Stimulated activated CD8-positive, alpha-beta memory T cell treated with anti-CD3 and anti-CD28 coated beads, Interleukin-7, amount 100 ng/mL, for 24 hours (primary cell): Measurements from ENCODE around the gene GRM1.

Experiments used
- DNase-seq: peaks from one replicate; pipeline ENCODE4 v3.0.0-alpha.2; 2020; ENCODE audit warnings: low read depth

The GRM1 gene

GRCh38 chr6:146335336-146335735, 306.5 kb downstream of the GRM1 start:
- DNase-seq, result no peak

GRCh38 chr6:146336191-146336590, 307.3 kb downstream of the GRM1 start:
- DNase-seq, result no peak

- DNase-seq, result no peak
Observed at GRCh38 chr6:146337376-146337775, 308.5 kb downstream of the GRM1 start.

- DNase-seq, result no peak
Observed at GRCh38 chr6:146339716-146340115, 310.9 kb downstream of the GRM1 start.

GRCh38 chr6:146341493-146342230, 312.8 kb downstream of the GRM1 start:
- no peak for DNase-seq

GRCh38 chr6:146345598-146345997, 316.7 kb downstream of the GRM1 start:
- DNase-seq, result no peak

- no peak for DNase-seq
Observed at GRCh38 chr6:146347090-146347489, 318.2 kb downstream of the GRM1 start.

GRCh38 chr6:146347690-146348089, 318.8 kb downstream of the GRM1 start:
- no peak for DNase-seq

GRCh38 chr6:146351018-146351417, 322.2 kb downstream of the GRM1 start:
- DNase-seq, result no peak

- no peak for DNase-seq
Observed at GRCh38 chr6:146352163-146352562, 323.3 kb downstream of the GRM1 start.

- no peak for DNase-seq
Observed at GRCh38 chr6:146354451-146354850, 325.6 kb downstream of the GRM1 start.

- DNase-seq, result no peak
Observed at GRCh38 chr6:146355521-146356100, 326.7 kb downstream of the GRM1 start.

- no peak for DNase-seq
Observed at GRCh38 chr6:146357578-146358430, 328.9 kb downstream of the GRM1 start.

GRCh38 chr6:146358431-146359046, 329.7 kb downstream of the GRM1 start:
- no peak for DNase-seq

GRCh38 chr6:146359131-146359530, 330.3 kb downstream of the GRM1 start:
- DNase-seq, result no peak

GRCh38 chr6:146361128-146361924, 332.5 kb downstream of the GRM1 start:
- DNase-seq, result no peak

- DNase-seq, result no peak
Observed at GRCh38 chr6:146363838-146364607, 335.2 kb downstream of the GRM1 start.

- DNase-seq, result no peak
Observed at GRCh38 chr6:146364816-146365594, 336.1 kb downstream of the GRM1 start.

- no peak for DNase-seq
Observed at GRCh38 chr6:146367061-146367460, 338.2 kb downstream of the GRM1 start.

GRCh38 chr6:146369866-146370265, 341.0 kb downstream of the GRM1 start:
- DNase-seq, result no peak
